ENCODE results near the gene ACIN1. TPM values are rescaled to one million over a fixed set of nuclear protein-coding genes. Genes with fewer than 3 reads are reported as not detected.

Gene ACIN1
- total and polyA plus RNA-seq, 9 of the 15 experiments (the other 6 are each of a cell fraction or from before 2014, with no cell fraction given): 5.0 to 196 (median 129) TPM

DNA sequence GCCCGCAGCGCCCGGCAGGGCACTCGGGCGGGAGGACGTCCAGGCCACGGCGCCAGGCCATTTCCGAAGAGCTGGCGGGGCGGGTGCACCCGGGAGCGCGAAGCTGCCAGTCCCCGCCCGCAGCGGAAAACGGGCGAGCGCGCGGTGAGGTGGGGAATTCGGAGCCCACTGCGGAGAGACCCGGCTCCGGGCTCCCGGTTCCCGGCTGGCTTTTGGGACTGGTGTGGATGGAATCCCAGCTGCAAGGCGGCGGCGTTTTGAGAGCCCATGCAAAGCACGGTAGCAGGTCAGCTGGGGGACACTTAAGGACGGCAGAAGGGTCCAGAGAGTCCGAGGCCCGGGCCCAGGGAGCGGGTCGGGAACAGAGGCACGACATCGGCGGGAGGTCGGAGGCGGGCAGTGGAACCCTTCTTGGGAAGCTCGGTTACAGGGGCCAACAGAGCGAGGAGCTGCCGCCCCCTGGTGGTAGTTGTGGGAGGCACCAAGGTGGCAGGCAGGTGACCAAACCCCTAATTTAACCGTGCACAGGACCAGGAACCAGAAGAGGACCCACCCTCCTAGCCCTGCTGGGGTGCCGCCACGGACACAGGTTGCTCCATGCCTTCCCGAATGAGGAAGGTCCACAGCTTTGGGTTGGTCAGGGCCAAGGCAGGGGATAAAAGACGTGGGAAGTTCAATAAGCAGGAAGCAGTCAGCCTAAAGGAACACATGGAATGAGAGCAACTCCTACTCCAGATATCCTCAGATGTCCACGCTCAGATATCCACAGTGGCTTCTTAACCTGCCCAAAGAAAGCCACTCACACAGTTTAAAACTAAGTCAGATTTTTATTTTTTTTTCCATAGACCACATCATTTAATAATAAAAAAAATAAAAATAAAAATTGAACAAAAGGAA, 36.9 kb downstream of the ACIN1 start (continued):
- TF ChIP-seq, protein P1, sequence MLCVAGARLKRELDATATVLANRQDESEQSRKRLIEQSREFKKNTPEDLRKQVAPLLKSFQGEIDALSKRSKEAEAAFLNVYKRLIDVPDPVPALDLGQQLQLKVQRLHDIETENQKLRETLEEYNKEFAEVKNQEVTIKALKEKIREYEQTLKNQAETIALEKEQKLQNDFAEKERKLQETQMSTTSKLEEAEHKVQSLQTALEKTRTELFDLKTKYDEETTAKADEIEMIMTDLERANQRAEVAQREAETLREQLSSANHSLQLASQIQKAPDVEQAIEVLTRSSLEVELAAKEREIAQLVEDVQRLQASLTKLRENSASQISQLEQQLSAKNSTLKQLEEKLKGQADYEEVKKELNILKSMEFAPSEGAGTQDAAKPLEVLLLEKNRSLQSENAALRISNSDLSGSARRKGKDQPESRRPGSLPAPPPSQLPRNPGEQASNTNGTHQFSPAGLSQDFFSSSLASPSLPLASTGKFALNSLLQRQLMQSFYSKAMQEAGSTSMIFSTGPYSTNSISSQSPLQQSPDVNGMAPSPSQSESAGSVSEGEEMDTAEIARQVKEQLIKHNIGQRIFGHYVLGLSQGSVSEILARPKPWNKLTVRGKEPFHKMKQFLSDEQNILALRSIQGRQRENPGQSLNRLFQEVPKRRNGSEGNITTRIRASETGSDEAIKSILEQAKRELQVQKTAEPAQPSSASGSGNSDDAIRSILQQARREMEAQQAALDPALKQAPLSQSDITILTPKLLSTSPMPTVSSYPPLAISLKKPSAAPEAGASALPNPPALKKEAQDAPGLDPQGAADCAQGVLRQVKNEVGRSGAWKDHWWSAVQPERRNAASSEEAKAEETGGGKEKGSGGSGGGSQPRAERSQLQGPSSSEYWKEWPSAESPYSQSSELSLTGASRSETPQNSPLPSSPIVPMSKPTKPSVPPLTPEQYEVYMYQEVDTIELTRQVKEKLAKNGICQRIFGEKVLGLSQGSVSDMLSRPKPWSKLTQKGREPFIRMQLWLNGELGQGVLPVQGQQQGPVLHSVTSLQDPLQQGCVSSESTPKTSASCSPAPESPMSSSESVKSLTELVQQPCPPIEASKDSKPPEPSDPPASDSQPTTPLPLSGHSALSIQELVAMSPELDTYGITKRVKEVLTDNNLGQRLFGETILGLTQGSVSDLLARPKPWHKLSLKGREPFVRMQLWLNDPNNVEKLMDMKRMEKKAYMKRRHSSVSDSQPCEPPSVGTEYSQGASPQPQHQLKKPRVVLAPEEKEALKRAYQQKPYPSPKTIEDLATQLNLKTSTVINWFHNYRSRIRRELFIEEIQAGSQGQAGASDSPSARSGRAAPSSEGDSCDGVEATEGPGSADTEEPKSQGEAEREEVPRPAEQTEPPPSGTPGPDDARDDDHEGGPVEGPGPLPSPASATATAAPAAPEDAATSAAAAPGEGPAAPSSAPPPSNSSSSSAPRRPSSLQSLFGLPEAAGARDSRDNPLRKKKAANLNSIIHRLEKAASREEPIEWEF (CRISPR knock-in tag; IDR thresholded peaks at IDR 0.05): no peak
- TF ChIP-seq MEIS2 (IDR thresholded peaks at IDR 0.05; ENCODE audit: partially characterized antibody) (no peak), XRCC5 (IDR thresholded peaks at IDR 0.05; ENCODE audit: low read depth, low read length) (0 out of 2 replicates have a peak, but pooled peaks have one; percentile 78), TEAD1 (CRISPR knock-in tag; IDR thresholded peaks at IDR 0.05) (peak in 1 of 2 experiments; percentile 32; a peak in 1 of 4 replicates), NFIC (IDR thresholded peaks at IDR 0.05) (peak; percentile 24; the same call in 1 of the 2 replicates), POLR2B (IDR thresholded peaks at IDR 0.05; ENCODE audit: low read depth, partially characterized antibody) (peak; percentile 61), TBP (optimal IDR thresholded peaks at IDR 0.05; ENCODE audit: low read depth, low read length) (peak; percentile 29), SP2 (IDR thresholded peaks at IDR 0.05; ENCODE audit: extremely low read depth, low read depth, low read length, poor library complexity, severe bottlenecking) (no peak), RFX5 (IDR thresholded peaks at IDR 0.05; ENCODE audit: low read depth, low read length) (no peak), MAZ (CRISPR knock-in tag; conservative IDR thresholded peaks at IDR 0.05 in 1 of 2, IDR thresholded peaks at IDR 0.05 in 1 of 2) (peak; percentile 54 to 73), NR2F6 (CRISPR knock-in tag; IDR thresholded peaks at IDR 0.05) (0 out of 2 replicates have a peak, but pooled peaks have one; percentile 36), ZNF263 (CRISPR knock-in tag; IDR thresholded peaks at IDR 0.05; ENCODE audit: borderline replicate concordance) (0 out of 2 replicates have a peak, but pooled peaks have one; percentile 15), TEAD4 (IDR thresholded peaks at IDR 0.05; ENCODE audit: low read length) (peak; percentile 33; the same call in 1 of the 2 replicates), TEAD4 (CRISPR knock-in tag; IDR thresholded peaks at IDR 0.05; ENCODE audit: borderline replicate concordance) (no peak), ZNF184 (CRISPR knock-in tag; IDR thresholded peaks at IDR 0.05) (no peak), SMAD3 (CRISPR knock-in tag; conservative IDR thresholded peaks at IDR 0.05) (0 out of 2 replicates have a peak, but pooled peaks have one; percentile 10), HMGN3 (IDR thresholded peaks at IDR 0.05; ENCODE audit: borderline replicate concordance, extremely low read depth, insufficient read length, low read depth, low read length) (peak; percentile 69)
- TF ChIP-seq, protein P2, sequence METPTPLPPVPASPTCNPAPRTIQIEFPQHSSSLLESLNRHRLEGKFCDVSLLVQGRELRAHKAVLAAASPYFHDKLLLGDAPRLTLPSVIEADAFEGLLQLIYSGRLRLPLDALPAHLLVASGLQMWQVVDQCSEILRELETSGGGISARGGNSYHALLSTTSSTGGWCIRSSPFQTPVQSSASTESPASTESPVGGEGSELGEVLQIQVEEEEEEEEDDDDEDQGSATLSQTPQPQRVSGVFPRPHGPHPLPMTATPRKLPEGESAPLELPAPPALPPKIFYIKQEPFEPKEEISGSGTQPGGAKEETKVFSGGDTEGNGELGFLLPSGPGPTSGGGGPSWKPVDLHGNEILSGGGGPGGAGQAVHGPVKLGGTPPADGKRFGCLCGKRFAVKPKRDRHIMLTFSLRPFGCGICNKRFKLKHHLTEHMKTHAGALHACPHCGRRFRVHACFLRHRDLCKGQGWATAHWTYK (CRISPR knock-in tag; IDR thresholded peaks at IDR 0.05): no peak

Measured in K562 (cell line).